Activated CD8-positive, alpha-beta memory T cell treated with anti-CD3 and anti-CD28 coated beads, Interleukin-2, amount 50 U/mL, for 24 hours (primary cell): ENCODE results near the gene ATXN3.

Experiments
- DNase-seq: peaks from one replicate; pipeline ENCODE4 v3.0.0-alpha.2; 2020; ENCODE audit errors: extremely low read depth

Gene ATXN3

GRCh38 chr14:92009604-92010003 lies 96.8 kb downstream of the ATXN3 start:
- DNase-seq = no peak
